IMR-90 (cell line): ENCODE measurements around the gene ZNF318. TPM values are rescaled to one million over a fixed set of nuclear protein-coding genes. Genes with fewer than 3 reads are reported as not detected.

ENCODE experiments used
- ATAC-seq: fragments of 200-7000 bp; cut with Tn5 transposase; 2 replicates; pipeline ENCODE4 v1.9.1; 2020; ENCODE audit warnings: low read depth, mild to moderate bottlenecking, moderate library complexity
- BruUV-seq: library from RNA; stranded (reverse); fragments of 400-500 nt; replicated peaks from 2 replicates; lab custom pipeline; 2021; lab: Mats Ljungman, UMichigan
- CTCF ChIA-PET: fragments of 300-600 bp; formaldehyde crosslinking; extraction: SDS; loops from one replicate; lab custom pipeline; 2021; ENCODE audit warnings: antibody characterized with exemption; lab: Yijun Ruan, JAX
- POLR2A ChIA-PET: fragments of 300-600 bp; sonication (Branson Sonifier 250); formaldehyde crosslinking; loops from one replicate; lab custom pipeline; 2022; ENCODE audit warnings: antibody characterized with exemption; ENCODE audit not compliant: unreplicated experiment; lab: Charles Lee
- DNase-seq: peaks from one replicate; pipeline ENCODE4 v3.0.0; 2013
- H2AFZ ChIP-seq: replicated peaks from 2 replicates; pipeline ENCODE3; 2013; ENCODE audit warnings: low read length, mild to moderate bottlenecking; ENCODE audit not compliant: poor library complexity
- H2AK5ac ChIP-seq: 2 replicates; pipeline ENCODE4 v1.6.1; 2013; ENCODE audit warnings: low read depth, low read length, inconsistent platforms
- H2AK9ac ChIP-seq: replicated peaks from 2 replicates; pipeline ENCODE3; 2013; ENCODE audit warnings: mild to moderate bottlenecking, low read depth, low read length, moderate library complexity; ENCODE audit not compliant: poor library complexity
- H2BK120ac ChIP-seq: 2 replicates; pipeline ENCODE4 v1.6.1; 2013; ENCODE audit warnings: low read depth, low read length, inconsistent platforms
- H2BK15ac ChIP-seq: 3 replicates; pipeline ENCODE4 v1.6.1; 2013; ENCODE audit warnings: low read depth, low read length, inconsistent platforms
- H2BK20ac ChIP-seq: 2 replicates; pipeline ENCODE4 v1.6.1; 2013; ENCODE audit warnings: low read depth, mild to moderate bottlenecking, inconsistent platforms, low read length, moderate library complexity
- H2BK5ac ChIP-seq: 2 replicates; pipeline ENCODE4 v1.6.1; 2013; ENCODE audit warnings: mild to moderate bottlenecking, low read depth, low read length, inconsistent platforms; ENCODE audit not compliant: poor library complexity, severe bottlenecking
- H3K14ac ChIP-seq: replicated peaks from 2 replicates; pipeline ENCODE4 v1.6.1; 2013; ENCODE audit warnings: low read depth, low read length, inconsistent platforms
- H3K18ac ChIP-seq: 2 replicates; pipeline ENCODE4 v1.6.1; 2013; ENCODE audit warnings: low read depth, low read length, control low read depth
- H3K23ac ChIP-seq: 2 replicates; pipeline ENCODE4 v1.6.1; 2013; ENCODE audit warnings: low read depth, low read length, inconsistent platforms
- H3K27ac ChIP-seq: 2 replicates; pipeline ENCODE4 v1.5.1; 2013; ENCODE audit warnings: mild to moderate bottlenecking, control low read depth, low read length; ENCODE audit not compliant: insufficient read depth
- H3K27me3 ChIP-seq: 2 replicates; pipeline ENCODE4 v1.6.1; 2013; ENCODE audit warnings: low read length; ENCODE audit not compliant: control insufficient read depth, insufficient read depth
- H3K36me3 ChIP-seq: 2 replicates; pipeline ENCODE4 v1.6.1; 2013; ENCODE audit warnings: low read length, mixed read lengths; ENCODE audit not compliant: control insufficient read depth, insufficient read depth
- H3K4ac ChIP-seq: 2 replicates; pipeline ENCODE4 v1.6.1; 2013; ENCODE audit warnings: low read depth, low read length, inconsistent platforms
- H3K4me1 ChIP-seq: 2 replicates; pipeline ENCODE4 v1.6.1; 2013; ENCODE audit warnings: low read length, mixed read lengths; ENCODE audit not compliant: control insufficient read depth, insufficient read depth
- H3K4me2 ChIP-seq: 2 replicates; pipeline ENCODE4 v1.6.1; 2013; ENCODE audit warnings: low read depth, mild to moderate bottlenecking, control low read depth, low read length, moderate library complexity
- H3K4me3 ChIP-seq: 2 replicates; pipeline ENCODE4 v1.5.1; 2013; ENCODE audit warnings: low read depth, mild to moderate bottlenecking, control low read depth, low read length, moderate library complexity; ENCODE audit not compliant: insufficient read depth
- H3K56ac ChIP-seq: 2 replicates; pipeline ENCODE4 v1.6.1; 2013; ENCODE audit warnings: low read length, inconsistent platforms; ENCODE audit not compliant: insufficient read depth; ENCODE audit errors: extremely low read depth
- H3K79me1 ChIP-seq, 2 experiments: 2 replicates each; pipeline ENCODE4 v1.6.1; 2013; ENCODE audit warnings: low read length in 2 of 2, inconsistent platforms in 1 of 2, low read depth in 1 of 2
- H3K9ac ChIP-seq: 2 replicates; pipeline ENCODE4 v1.6.1; 2013; ENCODE audit warnings: low read depth, low read length, control low read depth
- H3K9me1 ChIP-seq: 2 replicates; pipeline ENCODE4 v1.6.1; 2013; ENCODE audit warnings: low read length, inconsistent platforms; ENCODE audit not compliant: insufficient read depth
- H3K9me3 ChIP-seq: 2 replicates; pipeline ENCODE4 v1.6.1; 2013; ENCODE audit warnings: low read length; ENCODE audit not compliant: control insufficient read depth, insufficient read depth
- H4K20me1 ChIP-seq: 2 replicates; pipeline ENCODE4 v1.6.1; 2013; ENCODE audit warnings: low read length, inconsistent platforms; ENCODE audit not compliant: insufficient read depth
- H4K5ac ChIP-seq: 2 replicates; pipeline ENCODE4 v1.6.1; 2013; ENCODE audit warnings: mild to moderate bottlenecking, low read depth, low read length, control low read depth
- H4K8ac ChIP-seq, 2 experiments: 2 replicates each; pipeline ENCODE4 v1.6.1; 2013; ENCODE audit warnings: low read depth in 2 of 2, low read length in 2 of 2, control low read depth in 1 of 2, inconsistent platforms in 1 of 2
- H4K91ac ChIP-seq: 2 replicates; pipeline ENCODE4 v1.6.1; 2013; ENCODE audit warnings: low read depth, low read length, inconsistent platforms; ENCODE audit not compliant: insufficient read depth
- BHLHE40 ChIP-seq: fragments of 150-350 bp; IDR thresholded peaks from 2 replicates; pipeline ENCODE4 v1.6.1; 2016; ENCODE audit warnings: mild to moderate bottlenecking, low read depth, low read length
- CEBPB ChIP-seq: IDR thresholded peaks from 2 replicates; pipeline ENCODE4 v1.6.1; 2012; ENCODE audit warnings: low read depth, low read length, improper control_type of control experiment
- CHD1 ChIP-seq: IDR thresholded peaks from 2 replicates; pipeline ENCODE4 v1.6.1; 2012; ENCODE audit warnings: low read depth, low read length, improper control_type of control experiment
- CTCF ChIP-seq: conservative IDR thresholded peaks from 2 replicates; pipeline ENCODE4 v1.5.1; 2012; ENCODE audit warnings: mild to moderate bottlenecking, low read depth, low read length, improper control_type of control experiment
- FOS ChIP-seq: fragments of 150-350 bp; IDR thresholded peaks from 2 replicates; pipeline ENCODE4 v1.6.1; 2016; ENCODE audit warnings: low read depth, low read length
- MAFK ChIP-seq: IDR thresholded peaks from 2 replicates; pipeline ENCODE4 v1.6.1; 2012; ENCODE audit warnings: low read depth, low read length, improper control_type of control experiment
- MAZ ChIP-seq: IDR thresholded peaks from 2 replicates; pipeline ENCODE4 v1.6.1; 2012; ENCODE audit warnings: low read depth, mild to moderate bottlenecking, low read length, improper control_type of control experiment, moderate library complexity, borderline replicate concordance
- MXI1 ChIP-seq: IDR thresholded peaks from 2 replicates; pipeline ENCODE4 v1.6.1; 2012; ENCODE audit warnings: low read depth, mild to moderate bottlenecking, low read length, moderate library complexity, borderline replicate concordance
- NFE2L2 ChIP-seq: fragments of 150-350 bp; IDR thresholded peaks from 2 replicates; pipeline ENCODE4 v1.6.1; 2016; ENCODE audit warnings: low read depth, mild to moderate bottlenecking, low read length
- POLR2A ChIP-seq: IDR thresholded peaks from 2 replicates; pipeline ENCODE4 v1.6.1; 2012; ENCODE audit warnings: mild to moderate bottlenecking, low read depth, low read length
- RAD21 ChIP-seq: IDR thresholded peaks from 2 replicates; pipeline ENCODE4 v1.6.1; 2012; ENCODE audit warnings: low read length, improper control_type of control experiment
- RCOR1 ChIP-seq: IDR thresholded peaks from 2 replicates; pipeline ENCODE4 v1.6.1; 2012; ENCODE audit warnings: mild to moderate bottlenecking, low read length, improper control_type of control experiment; ENCODE audit not compliant: insufficient replicate concordance
- RFX5 ChIP-seq: IDR thresholded peaks from 2 replicates; pipeline ENCODE4 v1.8.0; 2012; ENCODE audit warnings: low read depth, mild to moderate bottlenecking, low read length, moderate library complexity
- SMC3 ChIP-seq: fragments of 150-350 bp; IDR thresholded peaks from 2 replicates; pipeline ENCODE4 v1.6.1; 2016; ENCODE audit warnings: low read depth, mild to moderate bottlenecking, antibody characterized with exemption, low read length, moderate library complexity
- USF2 ChIP-seq: fragments of 150-350 bp; IDR thresholded peaks from 2 replicates; pipeline ENCODE4 v1.6.1; 2017; ENCODE audit warnings: mild to moderate bottlenecking, antibody characterized with exemption, low read length, low read depth
- WGBS, 2 experiments: methylation state at CpG; one replicate each; pipeline versions ENCODE4 v1.1.5 to v1.1.7; 2013; ENCODE audit warnings: missing lambda C conversion rate in 2 of 2; ENCODE audit not compliant: insufficient read length in 1 of 2; ENCODE audit errors: extremely low coverage in 2 of 2; 5-methylcytosine and 5-hydroxymethylcytosine counted together
- dilution Hi-C: fragments of 300-500 bp; cut with HindIII; formaldehyde crosslinking; loops from one replicate; pipeline ENCODE4 v1.14.3; 2018; ENCODE audit warnings: low sequenced_read_pairs; ENCODE audit not compliant: unreplicated experiment
- in situ Hi-C: fragments of 300-500 bp; cut with MboI; formaldehyde crosslinking; loops from 3 replicates; pipeline ENCODE4 v1.14.3; 2019; ENCODE audit warnings: low sequenced_read_pairs, inconsistent platforms, mixed read lengths
- intact Hi-C: fragments of 100-400 bp; cut with micrococcal nuclease; formaldehyde crosslinking; loops from 2 replicates; pipeline ENCODE4 v1.10.0; 2022
- polyA plus RNA-seq, 3 experiments: library from polyadenylated mRNA; depleted of rRNA; stranded (reverse); fragments of >200 nt; gene quantifications; 2 replicates each; pipeline ENCODE4 v1.2.3, GENCODE V29; 2012; ENCODE audit warnings: low replicate concordance in 1 of 3
- total RNA-seq: library from RNA; depleted of rRNA; stranded (reverse); fragments of >200 nt; gene quantifications from 2 replicates; pipeline ENCODE4 v1.2.3, GENCODE V29; 2012
- TF ChIP-seq, protein P1 (sequence below): fragments of 150-350 bp; IDR thresholded peaks from 2 replicates; pipeline ENCODE4 v1.6.1; 2016; ENCODE audit warnings: low read depth, mild to moderate bottlenecking, low read length, moderate library complexity, borderline replicate concordance

ZNF318 gene
- total and polyA plus RNA-seq, 2 of the 4 experiments (the other 2 are of a cell fraction), result 5.7 to 6.6 TPM

DNA sequence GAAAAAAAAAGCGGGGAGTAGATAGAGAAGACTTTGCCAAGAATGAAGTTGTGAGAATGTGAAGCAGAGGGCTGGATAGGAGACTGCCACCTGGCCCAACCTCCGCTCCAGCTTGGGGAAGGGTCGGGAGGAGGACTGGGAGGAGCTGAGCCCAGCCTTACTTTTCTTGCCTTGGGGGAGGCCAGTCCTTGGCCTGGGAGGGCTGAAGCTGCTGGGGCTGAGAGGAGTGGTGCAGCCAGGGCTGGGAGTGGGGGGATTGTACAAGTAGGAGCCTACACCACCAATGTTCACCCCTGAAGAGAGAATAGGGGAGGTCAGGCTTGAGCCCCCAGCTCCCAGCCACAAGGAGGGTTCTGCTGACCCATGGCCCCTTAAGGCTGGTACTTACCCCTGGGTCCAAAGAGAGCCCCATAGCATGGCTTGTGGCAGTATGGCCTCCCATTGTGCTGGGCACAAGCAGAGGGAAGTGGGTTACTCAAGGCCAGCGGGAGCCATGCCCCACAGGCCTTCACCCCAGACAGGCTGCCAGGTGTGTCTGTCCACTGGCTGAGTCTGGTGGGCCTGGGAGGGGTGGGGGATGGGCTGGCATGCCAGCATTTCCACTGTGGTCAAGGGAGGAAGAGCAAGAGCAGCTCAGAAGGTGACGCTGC is 61.9 kb downstream of the ZNF318 start:
- ChIA-PET POLR2A (no interaction called here), CTCF (interaction anchor here (0.9 to 1.0 kb wide), 2 partner anchors 19 to 53 kb away, joined by 3 to 4 read pairs; no protein-coding TSS in a partner anchor)
- H3K9me3 ChIP-seq, result no peaks in the 10 kb centered on the region
- no peak overlapping the region for H3K56ac ChIP-seq
- H3K27ac ChIP-seq, result no peak overlapping the region
- BruUV-seq, result no TSS peak
- no peak overlapping the region for H3K4ac ChIP-seq
- H3K4me3 ChIP-seq, result no peak overlapping the region
- H2AK5ac ChIP-seq, result no peak overlapping the region
- ATAC-seq, result no peak
- no peak for DNase-seq
- no peak overlapping the region for H3K9ac ChIP-seq
- no peaks in the 10 kb centered on the region for H3K79me1 ChIP-seq
- no peak overlapping the region for H3K14ac ChIP-seq
- H2BK20ac ChIP-seq, result no peak overlapping the region
- no peak overlapping the region for H3K4me2 ChIP-seq
- no peaks in the 10 kb centered on the region; the same call in 1 of the 2 replicates for H4K20me1 ChIP-seq
- H2AFZ ChIP-seq, result no peak overlapping the region
- peaks cover 45% of the 10 kb centered on the region for H3K27me3 ChIP-seq
- WGBS, 2 experiments, result 66% methylated on average over 3 of the region's 5 CpGs; no CpG with 5 or more reads in 1 of the 2 experiments
- no peaks in the 10 kb centered on the region; the same call in 1 of the 2 replicates for H3K4me1 ChIP-seq
- no peak overlapping the region for H4K5ac ChIP-seq
- intact Hi-C loops (no loop called here), in situ Hi-C loops (no loop called here), dilution Hi-C loops (no loop called here)
- no peaks in the 10 kb centered on the region for H3K36me3 ChIP-seq
- H3K23ac ChIP-seq, result no peak overlapping the region
- no peaks in the 10 kb centered on the region for H3K9me1 ChIP-seq
- H2BK15ac ChIP-seq, result no peak overlapping the region
- H4K91ac ChIP-seq, result no peak overlapping the region
- no peak overlapping the region for H2AK9ac ChIP-seq
- H3K18ac ChIP-seq, result no peak overlapping the region
- TF ChIP-seq RFX5 (no peak), RCOR1 (no peak), RAD21 (no peak), USF2 (no peak), MAFK (no peak), SMC3 (no peak), BHLHE40 (no peak), CHD1 (no peak), CEBPB (no peak), NFE2L2 (no peak), MXI1 (no peak), POLR2A (no peak), MAZ (no peak), FOS (no peak), CTCF (no peak)
- TF ChIP-seq, protein P1, sequence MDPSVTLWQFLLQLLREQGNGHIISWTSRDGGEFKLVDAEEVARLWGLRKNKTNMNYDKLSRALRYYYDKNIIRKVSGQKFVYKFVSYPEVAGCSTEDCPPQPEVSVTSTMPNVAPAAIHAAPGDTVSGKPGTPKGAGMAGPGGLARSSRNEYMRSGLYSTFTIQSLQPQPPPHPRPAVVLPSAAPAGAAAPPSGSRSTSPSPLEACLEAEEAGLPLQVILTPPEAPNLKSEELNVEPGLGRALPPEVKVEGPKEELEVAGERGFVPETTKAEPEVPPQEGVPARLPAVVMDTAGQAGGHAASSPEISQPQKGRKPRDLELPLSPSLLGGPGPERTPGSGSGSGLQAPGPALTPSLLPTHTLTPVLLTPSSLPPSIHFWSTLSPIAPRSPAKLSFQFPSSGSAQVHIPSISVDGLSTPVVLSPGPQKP, result no peak
- H4K8ac ChIP-seq, result no peak overlapping the region
- no peak overlapping the region for H2BK5ac ChIP-seq
- H2BK120ac ChIP-seq, result no peak overlapping the region
